IPS DF 19.7 (cell line): ENCODE results near the gene LYRM7.
"Not testable (repeated sequence)": the region's sequence is repeated elsewhere in the genome, so short reads cannot be mapped to it uniquely, and the experiment has no call there.

ENCODE experiments used
- DNase-seq: peaks from one replicate; pipeline ENCODE4 v3.0.0-alpha.2; 2013; ENCODE audit warnings: low read depth, low spot score

Gene LYRM7

DNA sequence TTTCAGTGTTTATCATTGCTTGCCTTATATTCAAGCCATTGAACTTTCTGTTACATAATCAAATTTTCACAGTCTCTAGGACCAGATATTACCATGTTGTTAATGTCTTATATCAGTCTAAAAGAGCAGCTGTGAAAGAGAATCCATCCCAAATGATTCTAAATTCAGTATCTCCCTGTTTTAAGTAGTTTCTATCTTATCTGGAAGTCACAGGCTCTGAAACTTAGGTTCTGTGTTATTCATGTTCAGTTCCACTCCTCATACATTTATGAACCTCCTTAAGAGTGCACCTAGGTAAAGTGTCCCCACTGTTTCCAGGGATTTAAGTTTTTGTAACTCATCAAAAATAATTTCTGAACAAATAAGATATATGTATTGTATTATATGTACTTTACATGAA is 9.7 kb downstream of the LYRM7 start:
- DNase-seq: no peak

DNA sequence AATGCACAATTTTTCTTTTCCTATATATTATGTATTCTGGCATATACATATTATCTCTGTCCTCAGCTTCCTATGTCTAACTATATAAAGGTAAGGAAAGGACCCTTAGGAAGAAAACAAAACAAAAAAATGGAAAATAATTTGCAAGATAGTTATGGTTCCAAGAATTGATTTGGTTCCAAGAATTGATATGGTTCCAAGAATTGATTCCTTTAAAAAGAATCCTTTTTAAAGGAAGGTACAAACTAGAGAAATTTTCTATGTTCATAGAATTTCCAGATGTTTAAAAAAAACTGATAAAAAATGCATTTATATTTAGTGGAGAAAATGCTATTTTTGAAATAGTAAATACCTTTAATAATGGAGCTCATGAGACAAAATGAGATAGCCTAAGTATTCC is 12.1 kb downstream of the LYRM7 start:
- no peak for DNase-seq

DNA sequence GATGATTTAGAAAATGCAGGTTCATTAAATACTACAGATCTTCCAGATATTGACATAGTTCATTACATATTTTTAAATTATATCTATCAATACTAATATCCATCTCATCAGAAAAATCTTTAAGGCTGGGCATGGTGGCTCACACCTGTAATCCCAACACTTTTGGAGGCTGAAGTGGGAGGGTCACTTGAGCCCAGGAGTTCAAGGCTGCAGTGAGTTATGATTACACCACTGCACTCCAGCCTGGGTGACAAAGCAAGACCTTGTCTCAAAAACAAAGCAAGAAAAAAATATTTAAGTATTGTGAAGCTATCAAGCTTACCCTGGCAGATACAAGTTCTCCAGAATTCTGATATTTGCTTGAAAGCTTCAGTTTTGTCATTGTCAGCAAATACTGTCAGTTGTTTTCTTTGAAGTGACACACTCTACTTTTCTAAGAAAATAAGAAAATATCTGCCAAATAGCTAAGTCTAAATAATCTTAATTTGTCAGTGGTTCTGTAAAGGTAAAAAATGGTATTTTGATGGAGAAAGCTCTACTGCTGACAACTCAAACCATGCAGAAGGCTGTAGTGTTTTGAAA is 14.9 kb downstream of the LYRM7 start:
- no peak for DNase-seq

DNA sequence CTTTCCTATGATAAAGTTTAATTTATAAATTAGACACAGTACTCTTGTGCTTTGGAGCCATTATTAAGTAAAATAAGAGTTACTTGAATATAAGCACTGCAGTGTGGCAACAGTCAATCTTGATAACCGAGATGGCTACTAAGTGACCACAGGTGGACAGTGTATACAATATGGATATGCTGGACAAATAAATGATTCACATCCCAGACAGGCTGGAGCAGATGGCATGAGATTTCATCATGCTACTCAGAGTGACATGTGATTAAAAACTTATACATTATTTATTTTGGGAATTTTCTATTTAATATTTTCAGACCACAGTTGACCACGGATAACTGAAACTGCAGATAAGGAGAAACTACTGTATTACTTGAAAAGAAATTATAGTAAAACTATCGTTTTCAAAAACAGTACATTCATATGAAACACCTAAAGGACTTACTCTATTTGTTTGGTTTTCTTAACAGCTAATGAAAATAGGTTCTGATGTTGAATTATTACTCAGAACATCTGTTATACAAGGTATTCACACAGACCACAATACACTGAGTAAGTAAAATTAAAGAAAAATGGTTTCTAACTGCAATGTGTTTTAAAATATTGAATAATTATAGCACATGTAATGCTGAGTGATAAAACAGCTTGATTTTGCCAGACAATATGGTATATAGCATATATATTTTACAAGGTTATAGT is 16.0 kb downstream of the LYRM7 start:
- DNase-seq: no peak

DNA sequence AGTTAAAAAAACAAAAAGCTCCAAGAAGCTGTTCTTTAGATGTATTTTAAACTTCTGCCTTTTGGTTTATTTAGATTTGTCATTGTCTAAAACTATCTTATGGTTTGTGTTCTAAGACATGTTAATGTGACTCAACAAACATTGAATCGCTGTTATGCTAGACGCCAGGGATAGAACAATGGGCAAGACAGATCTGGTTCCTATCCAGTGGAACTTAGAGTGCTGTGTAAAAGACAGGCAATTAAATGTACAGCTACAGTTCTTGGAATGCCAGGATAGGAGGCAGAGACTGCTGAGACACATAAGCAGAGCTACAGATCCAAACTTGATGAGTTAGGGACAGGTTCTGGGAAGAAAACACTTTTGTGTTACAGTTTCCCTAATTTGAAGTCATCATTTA is 22.4 kb downstream of the LYRM7 start:
- DNase-seq: no peak

DNA sequence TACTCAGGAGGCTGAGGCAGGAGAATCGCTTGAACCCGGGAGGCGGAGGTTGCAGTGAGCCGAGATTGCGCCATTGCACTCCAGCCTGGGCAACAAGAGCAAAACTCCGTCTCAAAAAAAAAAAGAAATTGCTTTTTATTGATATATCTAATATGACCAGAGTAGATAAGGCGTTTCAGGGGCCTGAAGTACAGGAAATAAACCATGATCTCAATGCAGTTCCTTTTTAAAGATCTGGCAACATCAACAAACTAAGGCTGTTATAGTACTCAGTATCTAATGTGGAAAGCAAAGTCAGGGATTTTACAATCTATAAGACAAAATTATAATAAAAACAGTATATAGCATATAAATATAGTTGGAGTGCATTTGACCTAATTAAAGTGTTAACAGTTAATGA is 23.2 kb downstream of the LYRM7 start:
- DNase-seq: not testable (repeated sequence)

DNA sequence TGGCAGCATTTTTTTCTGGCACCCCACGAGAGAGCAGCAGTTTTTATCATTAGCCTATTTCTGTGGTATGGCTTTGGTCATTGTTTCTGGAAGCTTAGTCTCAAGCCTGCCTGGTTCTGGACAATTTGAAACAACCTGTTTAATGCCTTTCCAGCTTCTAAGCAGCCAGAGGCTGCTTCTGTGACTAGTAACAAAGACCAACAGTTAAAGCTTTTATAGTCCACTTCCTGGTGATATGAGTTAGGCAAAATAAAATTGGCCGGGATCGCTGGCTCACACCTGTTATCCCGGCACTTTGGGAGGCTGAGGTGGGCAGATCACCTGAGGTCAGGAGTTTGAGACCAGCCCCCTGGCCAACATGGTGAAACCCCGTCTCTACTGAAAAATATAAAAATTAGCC is 24.0 kb downstream of the LYRM7 start:
- DNase-seq: no peak

DNA sequence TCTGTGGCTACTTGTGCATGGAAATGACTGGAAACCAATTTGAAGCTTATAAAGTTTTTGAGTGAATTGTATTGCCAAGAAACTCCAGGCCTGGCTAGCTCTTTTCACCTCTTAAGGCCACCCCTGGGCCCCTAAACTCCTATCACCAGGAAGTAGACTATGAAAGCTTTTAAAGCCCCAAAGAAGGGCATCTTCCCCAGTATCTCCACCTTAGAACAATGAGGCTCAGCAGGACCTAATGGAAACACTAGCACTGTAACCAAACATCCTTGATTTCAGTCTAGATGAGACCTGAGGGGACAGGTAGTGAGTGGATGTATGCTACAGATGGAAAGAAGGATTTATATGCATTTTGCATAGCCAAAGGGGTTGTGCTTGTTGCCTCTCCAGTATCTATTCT is 25.0 kb downstream of the LYRM7 start:
- no peak for DNase-seq

DNA sequence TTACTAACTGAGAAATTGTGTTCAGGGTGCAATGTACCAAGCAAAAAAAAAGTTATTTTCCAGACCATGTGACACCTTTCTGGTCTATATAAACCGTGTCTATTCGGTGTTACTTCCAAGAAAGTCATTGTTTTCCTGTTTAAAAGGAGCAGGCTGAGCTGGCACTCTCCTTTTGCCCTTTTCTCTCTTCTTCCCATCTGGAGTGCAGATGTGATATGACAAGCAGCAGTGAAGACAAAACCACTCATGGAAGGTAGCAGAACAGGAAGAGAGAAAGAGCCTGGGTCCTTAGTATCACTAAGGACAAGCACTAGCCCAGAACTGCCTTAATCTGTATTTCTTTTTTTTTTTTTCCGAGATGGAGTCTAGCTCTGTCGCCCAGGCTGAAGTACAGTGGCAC is 25.6 kb downstream of the LYRM7 start:
- DNase-seq: no peak

DNA sequence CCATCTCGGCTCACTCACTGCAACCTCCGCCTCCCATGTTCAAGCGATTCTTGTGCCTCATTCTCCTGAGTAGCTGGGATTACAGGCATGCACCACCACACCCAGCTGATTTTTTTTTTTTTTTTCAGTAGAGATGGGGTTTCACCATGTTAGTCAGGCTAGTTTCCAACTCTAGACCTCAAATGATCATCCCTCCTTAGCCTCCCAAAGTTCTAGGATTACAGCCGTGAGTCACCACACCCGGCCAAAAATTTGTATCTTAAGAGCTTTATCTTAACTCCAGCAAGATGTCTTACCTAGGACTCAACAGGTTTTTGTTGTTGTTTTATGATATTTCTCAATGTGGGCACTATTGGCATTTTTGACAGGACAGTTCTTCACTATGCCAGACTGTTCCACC is 27.9 kb downstream of the LYRM7 start:
- no peak for DNase-seq

DNA sequence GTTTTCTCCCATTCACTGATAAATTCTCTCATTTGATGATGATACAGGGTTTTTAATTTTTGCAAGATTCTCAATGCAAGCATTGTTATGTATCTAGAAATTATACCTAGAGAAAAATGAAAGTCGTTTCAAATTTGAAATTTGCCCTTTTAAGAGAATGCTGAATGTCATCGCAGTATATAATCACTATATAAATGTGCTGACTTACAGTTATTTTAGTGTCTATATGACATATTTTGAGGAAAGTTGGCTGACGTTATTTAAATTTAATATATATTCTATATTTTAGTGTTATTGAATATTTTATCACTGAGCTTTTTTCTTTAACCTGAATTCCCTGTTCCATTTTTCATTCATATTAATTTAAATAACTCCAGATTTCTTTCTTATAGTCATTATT is 29.8 kb downstream of the LYRM7 start:
- DNase-seq: no peak

DNA sequence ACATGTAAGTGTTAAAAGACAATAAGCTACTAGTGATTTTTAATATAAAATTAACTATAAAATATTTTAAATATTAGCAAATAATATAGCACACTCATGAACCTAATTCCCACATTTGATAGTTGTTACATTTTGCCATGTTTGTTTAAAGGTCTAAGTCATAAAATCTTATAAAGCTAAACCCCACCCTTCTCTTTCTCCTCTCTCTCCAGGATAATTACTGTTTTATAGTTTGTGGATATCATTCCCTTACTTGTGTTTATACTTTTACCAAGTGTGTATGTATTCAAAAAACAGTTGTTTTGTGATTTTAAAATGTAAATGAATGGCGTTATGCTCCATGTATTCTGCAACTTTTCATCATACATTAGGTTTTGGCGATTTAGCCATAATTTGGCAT is 34.2 kb downstream of the LYRM7 start:
- DNase-seq: no peak

DNA sequence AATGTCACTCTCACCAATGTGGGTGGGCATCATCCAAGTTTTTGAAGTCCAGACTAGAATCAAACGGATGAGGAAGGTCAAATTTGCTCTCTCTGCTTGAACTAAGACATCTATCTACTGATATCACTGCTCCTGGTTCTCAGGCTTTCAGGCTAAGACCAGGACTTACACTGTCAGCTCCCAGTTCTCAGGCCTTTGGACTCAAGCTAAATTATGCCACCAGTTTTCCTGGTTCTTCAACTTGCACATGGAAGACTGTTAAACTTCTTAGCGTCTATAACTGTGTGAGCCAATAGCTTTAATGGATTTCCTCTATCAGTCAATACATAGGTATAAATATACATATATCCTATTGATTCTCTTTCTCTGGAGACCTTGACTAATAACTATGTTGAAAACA is 35.3 kb downstream of the LYRM7 start:
- no peak for DNase-seq

DNA sequence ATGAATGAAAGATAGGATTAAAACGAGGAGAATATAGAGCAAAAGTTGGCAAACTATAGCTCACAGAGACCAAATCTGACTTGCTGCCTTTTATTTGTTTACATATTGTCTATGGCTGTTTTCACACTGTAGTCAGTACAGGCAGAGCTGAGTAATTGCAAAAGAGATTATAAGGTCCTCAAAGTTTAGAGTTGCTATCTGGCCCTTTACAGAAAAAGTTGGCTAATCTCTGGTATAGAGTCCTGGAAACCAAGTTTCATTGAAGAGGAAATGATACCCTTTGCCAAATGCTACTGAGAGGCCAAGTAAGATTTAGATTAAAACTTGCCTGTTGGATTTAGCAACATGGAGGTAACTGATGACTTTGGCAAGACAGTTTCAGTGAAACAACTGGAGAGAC is 36.0 kb downstream of the LYRM7 start:
- no peak for DNase-seq

DNA sequence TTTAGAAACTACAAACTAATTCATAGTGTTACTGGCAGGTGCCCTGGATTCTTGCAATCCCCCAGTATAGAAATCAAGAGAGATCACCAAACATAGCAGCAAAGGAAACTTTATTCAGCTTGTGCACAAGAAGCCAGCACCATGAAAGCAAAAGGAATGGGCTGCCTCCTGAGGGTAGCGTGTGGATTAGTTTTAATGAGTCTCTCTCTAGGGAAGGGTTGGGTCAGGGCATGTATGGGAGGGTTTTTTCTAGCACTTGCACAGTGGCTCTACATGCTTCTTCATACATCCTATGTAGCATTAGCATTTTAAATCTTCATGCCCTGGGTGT is 38.4 kb downstream of the LYRM7 start:
- DNase-seq: no peak

DNA sequence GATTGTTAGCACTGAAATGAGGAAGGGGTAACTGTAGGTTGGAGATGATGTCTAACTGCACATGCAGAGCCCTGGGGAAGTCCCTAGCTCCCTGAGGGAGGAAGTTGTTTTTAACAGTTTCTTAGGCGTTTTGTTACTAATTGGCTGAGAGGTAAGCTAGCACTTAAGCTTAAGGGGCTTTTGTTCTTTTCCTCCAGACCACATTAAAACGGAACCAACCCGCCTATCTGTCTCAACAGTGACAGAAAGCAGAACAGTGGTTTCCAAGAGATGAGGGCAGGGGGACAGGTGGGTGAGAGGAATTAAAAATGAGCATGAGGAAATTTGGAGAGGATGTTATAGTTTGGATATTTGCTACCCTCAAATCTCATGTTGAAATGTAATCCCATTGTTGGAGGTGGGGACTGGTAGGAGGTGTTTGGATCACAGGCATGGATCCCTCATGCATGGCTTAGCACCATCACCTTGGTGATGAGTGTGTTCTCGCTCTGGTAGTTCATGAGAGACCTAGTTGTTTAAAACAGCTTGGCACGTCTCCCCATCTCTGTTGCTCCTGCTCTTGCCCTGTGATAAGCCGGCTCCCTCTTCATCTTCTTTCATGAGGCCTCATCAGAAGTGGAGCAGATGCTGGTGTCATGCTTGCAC is 38.9 kb downstream of the LYRM7 start:
- DNase-seq: no peak

DNA sequence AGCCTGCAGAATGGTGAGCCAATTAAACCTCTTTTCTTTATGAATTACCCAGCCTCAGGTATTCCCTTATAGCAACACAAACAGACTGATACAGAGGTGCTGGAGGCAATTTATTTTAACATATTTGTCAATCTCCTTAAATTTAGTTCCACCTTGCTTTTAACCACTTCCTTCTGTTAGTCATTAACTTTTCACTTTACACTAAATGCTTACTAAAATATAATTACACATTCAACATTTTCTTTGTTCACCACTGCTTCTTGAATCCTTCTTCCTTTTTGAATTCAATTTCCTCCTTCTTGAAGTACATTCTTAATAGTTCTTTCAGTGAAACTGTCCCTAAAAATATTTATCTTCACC is 39.4 kb downstream of the LYRM7 start:
- no peak for DNase-seq

DNA sequence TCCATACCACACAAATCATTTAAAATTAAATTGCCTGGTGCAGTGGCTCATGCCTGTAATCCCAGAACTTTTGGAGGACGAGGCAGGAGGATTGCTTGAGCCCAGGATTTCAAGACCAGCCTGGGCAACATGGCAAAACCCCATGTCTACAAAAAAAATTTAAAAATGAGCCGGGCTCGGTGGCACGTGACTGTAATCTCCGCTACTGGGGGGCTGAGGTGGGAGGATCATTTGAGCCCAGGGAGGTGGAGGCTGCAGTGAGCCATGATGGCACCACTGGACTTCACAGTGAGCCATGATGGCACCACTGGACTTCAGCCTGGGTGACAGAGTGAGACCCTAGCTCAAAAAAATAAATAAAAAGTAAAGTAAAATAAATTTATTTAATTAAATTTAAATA is 40.9 kb downstream of the LYRM7 start:
- no peak for DNase-seq

DNA sequence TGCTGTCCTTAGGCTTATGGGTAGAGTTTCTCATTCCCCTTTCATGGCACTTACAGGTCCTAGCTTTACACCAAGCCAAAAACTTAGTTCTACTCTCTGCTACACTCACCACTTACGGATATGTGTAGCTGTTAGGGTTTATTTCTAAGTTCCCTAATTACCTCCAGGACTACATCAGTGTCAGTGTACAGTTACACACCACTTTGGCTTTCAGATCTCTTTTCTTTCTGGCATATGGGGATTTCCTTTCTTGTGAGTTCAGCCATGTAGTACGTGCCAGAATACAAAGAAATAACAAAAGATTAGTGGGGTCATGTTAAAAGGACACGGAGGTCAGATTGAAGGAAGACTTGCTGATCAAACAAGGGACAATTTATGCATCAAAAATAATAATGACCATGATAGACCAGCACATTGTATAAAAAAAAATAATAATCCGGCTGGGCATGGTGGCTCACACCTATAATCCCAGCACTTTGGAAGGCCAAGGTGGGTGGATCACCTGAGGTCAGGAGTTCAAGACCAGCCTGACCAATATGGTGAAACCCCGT is 41.8 kb downstream of the LYRM7 start:
- no peak for DNase-seq

DNA sequence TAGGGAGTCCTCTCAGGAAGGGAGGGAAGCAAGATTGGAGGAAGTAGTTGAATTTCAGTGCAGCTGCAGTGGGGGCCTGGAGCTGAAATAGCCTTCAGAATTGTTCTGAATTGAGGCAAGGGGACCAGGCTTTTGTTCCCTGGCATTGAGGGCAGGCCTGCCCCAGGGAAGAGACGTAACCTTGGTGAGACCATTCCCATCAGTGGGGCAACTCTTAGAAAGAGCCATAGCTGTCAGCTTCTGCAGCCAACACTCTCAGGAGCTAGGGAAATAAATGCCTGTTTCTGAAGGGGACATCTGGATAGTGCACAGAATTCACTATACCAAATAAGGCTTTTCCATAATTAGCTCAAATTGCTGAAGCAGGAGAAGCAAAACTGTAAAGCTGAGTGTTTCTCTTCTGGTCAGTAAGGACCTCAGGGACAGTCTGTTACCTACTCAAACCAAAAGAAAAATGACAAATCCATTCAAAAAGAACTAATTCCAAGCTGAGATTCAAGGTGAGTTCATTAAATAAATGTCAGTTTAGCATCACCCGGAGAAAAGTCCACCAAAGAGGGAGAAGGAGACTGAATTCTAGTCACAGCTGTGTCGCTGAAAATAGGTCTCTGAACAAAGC is 44.0 kb downstream of the LYRM7 start:
- DNase-seq: no peak

DNA sequence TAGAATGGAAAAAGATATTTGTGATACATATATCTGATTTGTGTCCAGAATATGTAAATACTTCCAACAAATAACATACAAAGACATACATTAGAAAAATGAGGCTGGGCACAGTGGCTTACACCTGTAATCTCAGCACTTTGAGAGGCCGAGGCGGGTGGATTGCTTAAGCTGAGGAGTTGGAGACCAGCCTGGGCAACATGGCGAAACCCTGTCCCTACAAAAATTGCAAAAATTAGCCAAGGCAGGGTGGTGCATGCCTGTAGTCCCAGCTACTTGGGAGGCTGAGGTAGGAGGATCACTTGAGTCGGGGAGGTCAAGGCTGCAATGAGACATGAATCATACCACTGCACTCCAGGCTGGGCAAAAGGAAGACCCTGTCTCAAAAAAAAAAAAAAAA is 47.0 kb downstream of the LYRM7 start:
- no peak for DNase-seq

DNA sequence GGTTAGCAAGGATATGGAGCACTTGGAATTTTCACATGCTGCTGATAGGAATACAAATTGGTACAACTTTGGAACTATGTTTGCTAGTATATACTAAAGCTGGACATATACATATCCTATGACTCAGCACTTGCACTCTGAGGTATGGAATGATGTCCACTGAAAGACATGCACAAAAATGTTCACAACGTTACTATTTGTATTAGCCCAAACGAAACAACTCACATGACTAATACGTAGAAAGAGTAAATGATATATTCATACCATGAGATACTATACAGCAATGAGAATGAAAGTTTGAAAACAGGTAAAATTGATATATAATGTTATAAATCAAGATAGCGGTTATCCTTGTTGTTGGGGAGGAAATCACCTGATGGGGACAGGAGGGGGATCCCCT is 47.6 kb downstream of the LYRM7 start:
- no peak for DNase-seq

DNA sequence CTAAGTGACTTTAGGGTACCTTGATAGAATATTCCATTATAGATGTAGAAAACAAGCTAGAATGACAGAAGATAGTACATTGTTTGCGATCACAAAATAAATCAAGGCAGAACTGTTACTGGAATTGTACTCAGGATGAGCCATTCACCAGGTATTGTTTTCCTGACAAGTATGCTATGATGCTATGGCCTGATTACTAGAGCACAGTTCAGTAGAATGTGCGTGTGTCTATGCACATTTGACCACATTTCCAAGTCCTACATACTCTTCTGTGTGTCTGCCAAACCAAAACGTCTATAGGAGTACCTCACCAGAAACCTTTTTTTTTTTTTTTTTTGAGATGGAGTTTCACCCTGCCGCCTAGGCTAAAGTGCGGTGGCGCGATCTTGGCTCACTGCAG is 49.8 kb downstream of the LYRM7 start:
- no peak for DNase-seq
